HepG2 (cell line): ENCODE data around the gene CNBD2. TPM values are rescaled to one million over a fixed set of nuclear protein-coding genes. Genes with fewer than 3 reads are reported as not detected.

ENCODE experiments used
- CBFB ChIP-seq: sonication (generic); formaldehyde crosslinking; IDR thresholded peaks from 2 replicates; pipeline ENCODE4 v1.4.0; 2020; ENCODE audit warnings: missing genetic modification reagents
- CENPX ChIP-seq: sonication (generic); formaldehyde crosslinking; IDR thresholded peaks from 2 replicates; pipeline ENCODE4 v1.9.0; 2021; ENCODE audit warnings: mild to moderate bottlenecking, missing genetic modification reagents, moderate library complexity
- FOSL2 ChIP-seq: sonication (generic); formaldehyde crosslinking; IDR thresholded peaks from 2 replicates; pipeline ENCODE4 v1.4.0; 2020; ENCODE audit warnings: missing genetic modification reagents
- FOXM1 ChIP-seq: sonication (generic); formaldehyde crosslinking; IDR thresholded peaks from 2 replicates; pipeline ENCODE4 v1.5.0; 2020; ENCODE audit warnings: missing genetic modification reagents
- HNRNPL ChIP-seq: fragments of 200-400 bp; formaldehyde crosslinking; IDR thresholded peaks from 2 replicates; pipeline ENCODE4 v1.6.1; 2017; ENCODE audit warnings: mild to moderate bottlenecking, low read depth, low read length
- MED1 ChIP-seq: sonication (generic); formaldehyde crosslinking; IDR thresholded peaks from 2 replicates; pipeline ENCODE4 v1.4.0; 2020; ENCODE audit warnings: missing genetic modification reagents
- NR2F6 ChIP-seq, 2 experiments: IDR thresholded peaks; 2 replicates each; pipeline ENCODE4 v1.6.1; 2016; ENCODE audit warnings: antibody characterized with exemption in 1 of 2, mild to moderate bottlenecking in 1 of 2
- ONECUT2 ChIP-seq: sonication (generic); formaldehyde crosslinking; IDR thresholded peaks from 2 replicates; pipeline ENCODE4 v1.4.0; 2020; ENCODE audit warnings: missing genetic modification reagents
- SIX4 ChIP-seq: sonication (generic); formaldehyde crosslinking; IDR thresholded peaks from 2 replicates; pipeline ENCODE4 v1.4.0; 2020; ENCODE audit warnings: missing genetic modification reagents
- TBX2 ChIP-seq: sonication (generic); formaldehyde crosslinking; IDR thresholded peaks from 2 replicates; pipeline ENCODE4 v1.5.0; 2020; ENCODE audit warnings: missing genetic modification reagents, mild to moderate bottlenecking, borderline replicate concordance
- YY1 ChIP-seq: IDR thresholded peaks from 2 replicates; pipeline ENCODE4 v1.6.1; 2011; ENCODE audit warnings: low read length, low read depth, moderate library complexity, mild to moderate bottlenecking; ENCODE audit not compliant: insufficient read depth, insufficient replicate concordance
- ZFP36L2 ChIP-seq: sonication (generic); formaldehyde crosslinking; IDR thresholded peaks from 2 replicates; pipeline ENCODE4 v1.4.0; 2020; ENCODE audit warnings: missing genetic modification reagents
- ZNF121 ChIP-seq: sonication (generic); formaldehyde crosslinking; IDR thresholded peaks from 2 replicates; pipeline ENCODE4 v1.5.0; 2020; ENCODE audit warnings: mild to moderate bottlenecking, missing genetic modification reagents
- ZNF331 ChIP-seq: sonication (generic); formaldehyde crosslinking; IDR thresholded peaks from 2 replicates; pipeline ENCODE4 v1.4.0; 2020; ENCODE audit warnings: missing genetic modification reagents
- ZNF510 ChIP-seq: sonication (generic); formaldehyde crosslinking; IDR thresholded peaks from 2 replicates; pipeline ENCODE4 v1.4.0; 2020; ENCODE audit warnings: low read depth, mild to moderate bottlenecking, missing genetic modification reagents
- ZNF569 ChIP-seq: sonication (generic); formaldehyde crosslinking; IDR thresholded peaks from 2 replicates; pipeline ENCODE4 v1.5.0; 2020; ENCODE audit warnings: mild to moderate bottlenecking, missing genetic modification reagents, moderate library complexity, borderline replicate concordance
- ZNF598 ChIP-seq: sonication (generic); formaldehyde crosslinking; IDR thresholded peaks from 2 replicates; pipeline ENCODE4 v1.5.1; 2020; ENCODE audit warnings: mild to moderate bottlenecking, missing genetic modification reagents, borderline replicate concordance
- ZNF781 ChIP-seq: sonication (generic); formaldehyde crosslinking; IDR thresholded peaks from 2 replicates; pipeline ENCODE4 v1.5.1; 2020; ENCODE audit warnings: borderline replicate concordance, mild to moderate bottlenecking, missing genetic modification reagents; ENCODE audit errors: not compliant biosample characterization
- ZZZ3 ChIP-seq: sonication (generic); formaldehyde crosslinking; IDR thresholded peaks from 2 replicates; pipeline ENCODE4 v1.4.0; 2020; ENCODE audit warnings: missing genetic modification reagents, mild to moderate bottlenecking, borderline replicate concordance
- polyA plus RNA-seq, 8 experiments: library from polyadenylated mRNA; depleted of rRNA in 3 of 8; stranded (reverse) in 7 of 8; unstranded in 1 of 8; fragments of >200 nt; fragmentation: Illumina TruSeq in 4 of 8; extraction: Trizol in 4 of 8; gene quantifications; 2 replicates each; pipeline versions ENCODE4 v1.2.1 to v1.2.3, GENCODE V29; 2011 to 2016; ENCODE audit warnings: low read depth in 4 of 8, missing spikeins in 1 of 8, mixed read lengths in 1 of 8; ENCODE audit not compliant: insufficient read depth in 1 of 8
- total RNA-seq, 5 experiments: library from RNA; depleted of rRNA; stranded (reverse); fragments of >200 nt; fragmentation: Illumina TruSeq; extraction: Trizol; gene quantifications; 2 replicates each; pipeline ENCODE4 v1.2.3, GENCODE V29; 2016; ENCODE audit warnings: low read depth in 1 of 5
- TF ChIP-seq, protein P1 (sequence below): sonication (generic); formaldehyde crosslinking; IDR thresholded peaks from 2 replicates; pipeline ENCODE4 v1.5.0; 2020; ENCODE audit warnings: mild to moderate bottlenecking, missing genetic modification reagents, borderline replicate concordance
- TF ChIP-seq, protein P2 (sequence below): fragments of 450-650 bp; IDR thresholded peaks from 2 replicates; pipeline ENCODE4 v1.6.1; 2017; ENCODE audit warnings: mild to moderate bottlenecking
- TF ChIP-seq, protein P3 (sequence below): sonication (generic); formaldehyde crosslinking; IDR thresholded peaks from 2 replicates; pipeline ENCODE4 v1.8.0; 2022; ENCODE audit warnings: missing genetic modification reagents, mild to moderate bottlenecking, inconsistent platforms, borderline replicate concordance

The CNBD2 gene
- total and polyA plus RNA-seq, 2 of the 13 experiments (the other 11 are each of a cell fraction or from before 2014, with no cell fraction given): 12.4 to 22.8 TPM

DNA sequence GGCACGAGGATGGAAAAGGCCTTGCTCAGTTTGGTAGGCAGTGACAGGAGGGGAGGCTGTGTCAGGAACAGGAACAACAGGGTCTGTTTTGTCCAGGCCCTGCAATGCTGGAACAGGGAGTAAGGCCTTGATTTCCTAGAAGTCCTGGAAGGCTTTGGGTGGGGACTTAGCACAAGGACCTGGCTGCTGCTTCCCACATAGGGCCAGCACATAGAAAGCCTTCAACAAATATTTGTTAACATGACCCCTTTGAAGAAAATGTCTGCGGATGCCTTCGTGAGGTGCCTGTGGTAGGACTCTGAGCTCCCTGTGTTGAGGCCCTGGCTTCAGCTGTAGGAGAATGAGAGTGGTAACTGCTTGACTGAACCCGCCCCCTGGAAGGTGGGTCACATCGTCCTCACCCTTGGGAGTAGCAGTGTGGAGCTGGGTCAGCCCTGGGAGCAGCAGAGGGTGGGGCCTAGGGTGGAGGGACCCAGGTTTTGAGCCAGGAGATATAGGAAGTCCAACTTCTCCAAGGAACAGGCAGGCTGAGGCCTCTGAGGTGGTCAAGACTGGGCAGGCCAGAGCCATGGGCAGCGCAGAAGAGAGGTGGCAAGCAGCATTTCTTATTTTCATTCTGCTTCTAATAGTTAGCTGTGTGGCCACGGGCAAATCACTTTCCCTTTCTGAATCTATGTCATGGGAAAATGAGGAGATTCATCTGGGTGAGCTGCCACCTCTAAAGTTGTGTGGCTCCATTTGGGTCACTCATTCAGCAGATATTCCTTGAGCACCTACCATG lies 50.0 kb downstream of the CNBD2 start (continued):
- no peak for TF ChIP-seq CENPX (CRISPR knock-in tag)
- TF ChIP-seq FOSL2 (CRISPR knock-in tag): no peak
- TF ChIP-seq ZNF121 (CRISPR knock-in tag): no peak
- TF ChIP-seq MED1 (CRISPR knock-in tag): peak; percentile 30; the same call in 1 of the 2 replicates
- TF ChIP-seq CBFB (CRISPR knock-in tag): no peak
- peak; percentile 43; the same call in 1 of the 2 replicates for TF ChIP-seq NR2F6 (IDR thresholded peaks at IDR 0.05)
- peak; percentile 35; the same call in 1 of the 2 replicates for TF ChIP-seq NR2F6 (CRISPR knock-in tag; IDR thresholded peaks at IDR 0.05)
- TF ChIP-seq ZZZ3 (CRISPR knock-in tag): 0 out of 2 replicates have a peak, but pooled peaks have one; percentile 32
- no peak for TF ChIP-seq ZNF598
- no peak; the same call in 1 of the 2 replicates for TF ChIP-seq SIX4 (CRISPR knock-in tag)
- no peak for TF ChIP-seq ONECUT2 (CRISPR knock-in tag)
- TF ChIP-seq ZNF781 (CRISPR knock-in tag): no peak
- no peak for TF ChIP-seq ZNF510 (CRISPR knock-in tag)
- TF ChIP-seq, protein P1, sequence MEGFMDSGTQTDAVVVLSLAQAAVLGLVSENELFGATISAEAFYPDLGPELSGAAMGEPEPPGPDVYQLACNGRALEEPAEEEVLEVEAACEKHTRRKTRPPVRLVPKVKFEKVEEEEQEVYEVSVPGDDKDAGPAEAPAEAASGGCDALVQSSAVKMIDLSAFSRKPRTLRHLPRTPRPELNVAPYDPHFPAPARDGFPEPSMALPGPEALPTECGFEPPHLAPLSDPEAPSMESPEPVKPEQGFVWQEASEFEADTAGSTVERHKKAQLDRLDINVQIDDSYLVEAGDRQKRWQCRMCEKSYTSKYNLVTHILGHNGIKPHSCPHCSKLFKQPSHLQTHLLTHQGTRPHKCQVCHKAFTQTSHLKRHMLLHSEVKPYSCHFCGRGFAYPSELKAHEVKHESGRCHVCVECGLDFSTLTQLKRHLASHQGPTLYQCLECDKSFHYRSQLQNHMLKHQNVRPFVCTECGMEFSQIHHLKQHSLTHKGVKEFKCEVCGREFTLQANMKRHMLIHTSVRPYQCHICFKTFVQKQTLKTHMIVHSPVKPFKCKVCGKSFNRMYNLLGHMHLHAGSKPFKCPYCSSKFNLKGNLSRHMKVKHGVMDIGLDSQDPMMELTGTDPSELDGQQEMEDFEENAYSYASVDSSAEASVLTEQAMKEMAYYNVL (CRISPR knock-in tag): 0 out of 2 replicates have a peak, but pooled peaks have one; percentile 11
- TF ChIP-seq, protein P2, sequence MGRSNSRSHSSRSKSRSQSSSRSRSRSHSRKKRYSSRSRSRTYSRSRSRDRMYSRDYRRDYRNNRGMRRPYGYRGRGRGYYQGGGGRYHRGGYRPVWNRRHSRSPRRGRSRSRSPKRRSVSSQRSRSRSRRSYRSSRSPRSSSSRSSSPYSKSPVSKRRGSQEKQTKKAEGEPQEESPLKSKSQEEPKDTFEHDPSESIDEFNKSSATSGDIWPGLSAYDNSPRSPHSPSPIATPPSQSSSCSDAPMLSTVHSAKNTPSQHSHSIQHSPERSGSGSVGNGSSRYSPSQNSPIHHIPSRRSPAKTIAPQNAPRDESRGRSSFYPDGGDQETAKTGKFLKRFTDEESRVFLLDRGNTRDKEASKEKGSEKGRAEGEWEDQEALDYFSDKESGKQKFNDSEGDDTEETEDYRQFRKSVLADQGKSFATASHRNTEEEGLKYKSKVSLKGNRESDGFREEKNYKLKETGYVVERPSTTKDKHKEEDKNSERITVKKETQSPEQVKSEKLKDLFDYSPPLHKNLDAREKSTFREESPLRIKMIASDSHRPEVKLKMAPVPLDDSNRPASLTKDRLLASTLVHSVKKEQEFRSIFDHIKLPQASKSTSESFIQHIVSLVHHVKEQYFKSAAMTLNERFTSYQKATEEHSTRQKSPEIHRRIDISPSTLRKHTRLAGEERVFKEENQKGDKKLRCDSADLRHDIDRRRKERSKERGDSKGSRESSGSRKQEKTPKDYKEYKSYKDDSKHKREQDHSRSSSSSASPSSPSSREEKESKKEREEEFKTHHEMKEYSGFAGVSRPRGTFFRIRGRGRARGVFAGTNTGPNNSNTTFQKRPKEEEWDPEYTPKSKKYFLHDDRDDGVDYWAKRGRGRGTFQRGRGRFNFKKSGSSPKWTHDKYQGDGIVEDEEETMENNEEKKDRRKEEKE: no peak
- no peak for TF ChIP-seq FOXM1 (CRISPR knock-in tag)
- TF ChIP-seq, protein P3, sequence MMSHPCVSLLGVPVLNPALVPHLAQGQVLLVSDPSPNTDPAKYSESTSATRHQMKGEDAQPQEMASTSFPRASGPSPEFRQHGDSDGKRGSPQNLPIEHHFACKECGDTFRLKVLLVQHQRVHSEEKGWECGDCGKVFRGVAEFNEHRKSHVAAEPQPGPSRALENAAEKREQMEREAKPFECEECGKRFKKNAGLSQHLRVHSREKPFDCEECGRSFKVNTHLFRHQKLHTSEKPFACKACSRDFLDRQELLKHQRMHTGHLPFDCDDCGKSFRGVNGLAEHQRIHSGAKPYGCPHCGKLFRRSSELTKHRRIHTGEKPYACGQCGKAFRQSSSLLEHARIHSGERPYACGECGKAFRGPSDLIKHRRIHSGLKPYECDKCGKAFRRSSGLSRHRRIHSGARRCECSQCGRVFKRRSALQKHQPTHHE (CRISPR knock-in tag): no peak
- TF ChIP-seq ZNF569 (CRISPR knock-in tag): no peak
- TF ChIP-seq TBX2 (CRISPR knock-in tag): peak; percentile 25; the same call in 1 of the 2 replicates
- 0 out of 2 replicates have a peak, but pooled peaks have one; percentile 22 for TF ChIP-seq ZFP36L2 (CRISPR knock-in tag)
- no peak for TF ChIP-seq HNRNPL
- TF ChIP-seq ZNF331: peak; percentile 16; the same call in 1 of the 2 replicates
- no peak for TF ChIP-seq YY1
